ENCODE results near the gene PGBD5. TPM values are rescaled to one million over a fixed set of nuclear protein-coding genes. Genes with fewer than 3 reads are reported as not detected.

PGBD5 gene, protein sequence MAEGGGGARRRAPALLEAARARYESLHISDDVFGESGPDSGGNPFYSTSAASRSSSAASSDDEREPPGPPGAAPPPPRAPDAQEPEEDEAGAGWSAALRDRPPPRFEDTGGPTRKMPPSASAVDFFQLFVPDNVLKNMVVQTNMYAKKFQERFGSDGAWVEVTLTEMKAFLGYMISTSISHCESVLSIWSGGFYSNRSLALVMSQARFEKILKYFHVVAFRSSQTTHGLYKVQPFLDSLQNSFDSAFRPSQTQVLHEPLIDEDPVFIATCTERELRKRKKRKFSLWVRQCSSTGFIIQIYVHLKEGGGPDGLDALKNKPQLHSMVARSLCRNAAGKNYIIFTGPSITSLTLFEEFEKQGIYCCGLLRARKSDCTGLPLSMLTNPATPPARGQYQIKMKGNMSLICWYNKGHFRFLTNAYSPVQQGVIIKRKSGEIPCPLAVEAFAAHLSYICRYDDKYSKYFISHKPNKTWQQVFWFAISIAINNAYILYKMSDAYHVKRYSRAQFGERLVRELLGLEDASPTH
- total RNA-seq: under 0.01 and 15.2 TPM in 2 replicates

DNA sequence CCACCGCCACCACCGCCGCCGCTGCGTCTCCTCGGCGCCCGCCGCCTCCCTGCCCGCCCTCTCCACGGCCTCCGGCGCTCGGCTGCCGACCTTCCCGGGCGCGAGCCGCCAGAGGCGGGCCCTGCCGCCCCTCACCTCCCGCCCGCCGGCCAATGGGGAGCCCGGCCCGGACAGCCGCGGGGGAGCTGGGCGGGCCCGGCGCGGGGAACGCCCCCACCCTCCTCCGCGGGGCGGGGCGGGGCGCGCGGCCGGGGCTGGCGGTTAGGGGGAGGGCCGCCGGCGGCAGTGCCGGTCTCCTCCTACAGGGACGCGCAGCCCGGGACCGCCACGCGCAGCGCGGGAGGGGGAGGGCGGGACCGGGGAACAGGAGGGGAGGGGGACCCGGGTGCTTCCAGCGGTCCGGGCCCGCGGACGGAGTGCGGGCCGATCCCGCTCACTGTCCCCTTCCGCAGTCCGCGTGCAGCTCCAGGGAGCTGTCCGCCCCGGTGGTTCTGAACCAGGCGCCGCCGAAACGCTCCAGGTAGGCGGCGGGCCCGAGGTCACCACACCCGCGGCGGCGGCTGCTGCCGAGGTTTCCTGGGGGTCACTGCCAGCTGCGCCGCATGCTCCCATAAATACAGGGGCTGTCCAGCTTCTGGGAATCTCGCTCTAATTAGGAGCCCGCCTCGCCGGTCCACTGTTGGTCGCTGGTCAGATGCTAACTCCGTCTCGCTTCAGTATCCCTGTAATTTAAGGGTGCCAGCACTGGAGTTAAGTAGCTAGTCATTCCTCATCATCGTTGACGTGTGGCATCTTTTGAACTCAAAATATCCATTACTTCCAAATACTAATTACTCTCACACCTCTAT, at the start of gene PGBD5:
Gene PGBD5 (minus strand): TSS at position 87 of the 848 bp plus-strand sequence. CDS start 404 bp downstream, outside the sequence.

Other genes starting within 250 kb of the PGBD5 start
- 25.8 and 26.9 TPM in 2 replicates for gene COG2, start 216.1 kb upstream of the PGBD5 start, total RNA-seq

Data from tracheal epithelial cell (primary cell).